HCT116 (cell line): ENCODE results near the gene GMNN. TPM values are rescaled to one million over a fixed set of nuclear protein-coding genes. Genes with fewer than 3 reads are reported as not detected.

Experiments used
- ATAC-seq: fragments of 200-7000 bp; cut with Tn5 transposase; 2 replicates; pipeline ENCODE4 v1.9.1; 2020; ENCODE audit warnings: mild to moderate bottlenecking, moderate library complexity
- BruUV-seq: library from RNA; stranded (reverse); fragments of 400-500 nt; replicated peaks from 2 replicates; lab custom pipeline; 2021; lab: Mats Ljungman, UMichigan
- CTCF ChIA-PET: fragments of 300-600 bp; sonication (Branson Sonifier 250); formaldehyde crosslinking; loops from one replicate; lab custom pipeline; 2021; ENCODE audit warnings: antibody characterized with exemption; lab: Charles Lee
- POLR2A ChIA-PET: fragments of 300-600, 350-600 bp; sonication (Branson Sonifier 250); formaldehyde crosslinking; loops from one replicate; lab custom pipeline; 2021; ENCODE audit warnings: antibody characterized with exemption; lab: Charles Lee
- RAD21 ChIA-PET, 2 experiments: fragments of 300-600 bp; sonication (Branson Sonifier 250); formaldehyde crosslinking; loops; one replicate each; lab custom pipeline; 2023; ENCODE audit warnings: low total read pairs in 2 of 2; ENCODE audit not compliant: uncharacterized antibody in 2 of 2, unreplicated experiment in 2 of 2, low non-redundant PET in 1 of 2; lab: Charles Lee
- DNase-seq: peaks from one replicate; pipeline ENCODE4 v3.0.0-alpha.2; 2010; ENCODE audit warnings: low read depth, low spot score
- H2AFZ ChIP-seq: fragments of 200-600 bp; shearing (Covaris generic), sonication (generic); 2 replicates; pipeline ENCODE4 v1.6.1; 2017; ENCODE audit warnings: low read depth, mixed run types, mixed read lengths, antibody characterized with exemption, low read length; ENCODE audit not compliant: poor library complexity, severe bottlenecking
- H3K27ac ChIP-seq: 2 replicates; pipeline ENCODE4 v1.5.1; 2012; ENCODE audit warnings: low read depth, low read length
- H3K27me3 ChIP-seq: fragments of 200-600 bp; sonication (generic); 2 replicates; pipeline ENCODE4 v1.6.1; 2016; ENCODE audit warnings: mixed run types, low read length, mixed read lengths; ENCODE audit not compliant: insufficient read depth
- H3K36me3 ChIP-seq, 2 experiments: fragments of 200-500 bp in 1 of 2; fragments of 200-600 bp in 1 of 2; sonication (Bioruptor generic) in 1 of 2; sonication (generic) in 1 of 2; 2 replicates each; pipeline versions ENCODE4 v1.5.1 to v1.6.1; 2014 to 2016; ENCODE audit warnings: low read length in 2 of 2, inconsistent platforms in 1 of 2, mixed read lengths in 1 of 2, mixed run types in 1 of 2; ENCODE audit not compliant: insufficient read depth in 2 of 2, control insufficient read depth in 1 of 2
- H3K4me1 ChIP-seq, 2 experiments: fragments of 200-600 bp in 1 of 2; sonication (generic) in 1 of 2; 2 replicates each; pipeline versions ENCODE4 v1.5.1 to v1.6.1; 2012 to 2017; ENCODE audit warnings: low read length in 2 of 2, inconsistent platforms in 1 of 2, mild to moderate bottlenecking in 1 of 2, mixed read lengths in 1 of 2, mixed run types in 1 of 2, moderate library complexity in 1 of 2; ENCODE audit not compliant: insufficient read depth in 2 of 2, control insufficient read depth in 1 of 2
- H3K4me2 ChIP-seq: fragments of 200-600 bp; sonication (generic); 2 replicates; pipeline ENCODE4 v1.6.1; 2017; ENCODE audit warnings: mixed run types, low read length, mixed read lengths
- H3K4me3 ChIP-seq, 2 experiments: fragments of 200-600 bp in 1 of 2; sonication (generic) in 1 of 2; replicated peaks in 1 of 2; 2 replicates each; pipeline ENCODE4 v1.5.1; 2011 to 2016; ENCODE audit warnings: low read length in 2 of 2, control low read depth in 1 of 2, low read depth in 1 of 2, mild to moderate bottlenecking in 1 of 2, mixed read lengths in 1 of 2, mixed run types in 1 of 2
- H3K79me2 ChIP-seq: fragments of 200-600 bp; sonication (generic); 2 replicates; pipeline ENCODE4 v1.6.1; 2017; ENCODE audit warnings: mild to moderate bottlenecking, mixed run types, low read length, moderate library complexity, mixed read lengths; ENCODE audit not compliant: insufficient read depth
- H3K9ac ChIP-seq: fragments of 200-600 bp; sonication (generic); 2 replicates; pipeline ENCODE4 v1.6.1; 2016; ENCODE audit warnings: low read length, mixed read lengths
- H3K9me2 ChIP-seq: fragments of 200-600 bp; sonication (generic), shearing (Covaris generic); 2 replicates; pipeline ENCODE4 v1.6.1; 2017; ENCODE audit warnings: mixed run types, mild to moderate bottlenecking, moderate library complexity; ENCODE audit not compliant: insufficient read depth
- H3K9me3 ChIP-seq, 2 experiments: fragments of 200-500 bp in 1 of 2; fragments of 200-600 bp in 1 of 2; sonication (Bioruptor generic) in 1 of 2; sonication (generic) in 1 of 2; 2 replicates each; pipeline ENCODE4 v1.6.1; 2014 to 2017; ENCODE audit warnings: low read length in 2 of 2, mixed read lengths in 2 of 2, inconsistent platforms in 1 of 2, low read depth in 1 of 2, mild to moderate bottlenecking in 1 of 2, mixed run types in 1 of 2, moderate library complexity in 1 of 2; ENCODE audit not compliant: control insufficient read depth in 1 of 2, insufficient read depth in 1 of 2
- H4K20me1 ChIP-seq: fragments of 200-600 bp; sonication (generic), shearing (Covaris generic); 2 replicates; pipeline ENCODE4 v1.6.1; 2017; ENCODE audit warnings: mixed run types, mild to moderate bottlenecking, moderate library complexity; ENCODE audit not compliant: insufficient read depth
- ATF3 ChIP-seq: IDR thresholded peaks from 2 replicates; pipeline ENCODE4 v1.6.1; 2012
- CBX3 ChIP-seq: IDR thresholded peaks from 2 replicates; pipeline ENCODE4 v1.6.1; 2012; ENCODE audit warnings: low read depth
- CEBPB ChIP-seq: IDR thresholded peaks from 2 replicates; pipeline ENCODE4 v1.6.1; 2012; ENCODE audit warnings: low read depth
- EGR1 ChIP-seq: IDR thresholded peaks from 2 replicates; pipeline ENCODE4 v1.6.1; 2012; ENCODE audit warnings: low read depth
- ELF1 ChIP-seq: IDR thresholded peaks from 2 replicates; pipeline ENCODE4 v1.6.1; 2012; ENCODE audit warnings: low read depth, borderline replicate concordance
- EZH2 ChIP-seq: fragments of 200-600 bp; sonication (generic); IDR thresholded peaks from 2 replicates; pipeline ENCODE4 v1.6.1; 2017; ENCODE audit warnings: antibody characterized with exemption, mixed run types
- EZH2phosphoT487 ChIP-seq: fragments of 200-600 bp; IDR thresholded peaks from 2 replicates; pipeline ENCODE4 v1.6.1; 2018; ENCODE audit warnings: antibody characterized with exemption, borderline replicate concordance
- FOSL1 ChIP-seq: IDR thresholded peaks from 2 replicates; pipeline ENCODE4 v1.6.1; 2012; ENCODE audit warnings: low read depth
- JUND ChIP-seq: IDR thresholded peaks from 2 replicates; pipeline ENCODE4 v1.6.1; 2012
- MAX ChIP-seq: IDR thresholded peaks from 2 replicates; pipeline ENCODE4 v1.6.1; 2012
- POLR2A ChIP-seq: IDR thresholded peaks from 2 replicates; pipeline ENCODE4 v1.7.0; 2011; ENCODE audit warnings: borderline replicate concordance; ENCODE audit not compliant: insufficient read depth, insufficient read length; ENCODE audit errors: extremely low read depth
- POLR2AphosphoS5 ChIP-seq: IDR thresholded peaks from 2 replicates; pipeline ENCODE4 v1.6.1; 2011; ENCODE audit warnings: mild to moderate bottlenecking, low read depth, low read length, moderate library complexity
- RAD21 ChIP-seq: IDR thresholded peaks from 2 replicates; pipeline ENCODE4 v1.6.1; 2012; ENCODE audit warnings: low read depth, mild to moderate bottlenecking
- REST ChIP-seq: IDR thresholded peaks from 2 replicates; pipeline ENCODE4 v1.6.1; 2012; ENCODE audit warnings: low read depth
- SIN3A ChIP-seq: IDR thresholded peaks from 2 replicates; pipeline ENCODE4 v1.6.1; 2012; ENCODE audit warnings: low read depth
- SP1 ChIP-seq: IDR thresholded peaks from 2 replicates; pipeline ENCODE4 v1.6.1; 2012; ENCODE audit warnings: low read depth
- TCF7L2 ChIP-seq: IDR thresholded peaks from 2 replicates; pipeline ENCODE4 v1.7.0; 2011; ENCODE audit warnings: borderline replicate concordance, inconsistent platforms; ENCODE audit not compliant: insufficient read depth, insufficient read length; ENCODE audit errors: extremely low read depth
- ZBTB33 ChIP-seq: IDR thresholded peaks from 2 replicates; pipeline ENCODE4 v1.6.1; 2011; ENCODE audit warnings: mild to moderate bottlenecking, low read length, moderate library complexity; ENCODE audit not compliant: insufficient replicate concordance; ENCODE audit errors: extremely low read depth
- ZFX ChIP-seq: fragments of 450-650 bp; IDR thresholded peaks from 2 replicates; pipeline ENCODE4 v1.6.1; 2017
- ZNF274 ChIP-seq: fragments of 200-500 bp; sonication (Bioruptor generic); IDR thresholded peaks from 2 replicates; pipeline ENCODE4 v1.6.1; 2014; ENCODE audit warnings: mild to moderate bottlenecking, low read depth, low read length, inconsistent platforms
- intact Hi-C: fragments of 100-400 bp; cut with micrococcal nuclease; formaldehyde crosslinking; loops from 2 replicates; pipeline ENCODE4 v1.10.0; 2022
- total RNA-seq: library from RNA; stranded (reverse); gene quantifications from one replicate; pipeline ENCODE4 v1.2.1, GENCODE V29; 2021; ENCODE audit not compliant: unreplicated experiment

GMNN gene
- total RNA-seq, 1 experiment from 2014 or later = 54.9 TPM

- ATAC-seq (no peak), DNase-seq (no peak)
- Histone ChIP-seq H3K27ac (no peak overlapping the region), H3K4me2 (no peak overlapping the region), H4K20me1 (no peaks in the 10 kb centered on the region), H3K36me3 (no peaks in the 10 kb centered on the region), H3K4me3 (no peak overlapping the region), H3K9me2 (no peaks in the 10 kb centered on the region), H3K27me3 (no peaks in the 10 kb centered on the region), H3K79me2 (no peaks in the 10 kb centered on the region), H3K4me1 (peaks cover 0 to 5% of the 10 kb centered on the region in 2 experiments; a peak in 1 of 4 replicates), H3K9ac (no peak overlapping the region), H2AFZ (no peak overlapping the region), H3K9me3 (no peaks in the 10 kb centered on the region)
- TF ChIP-seq RAD21 = no peak
- no peak for TF ChIP-seq EZH2
- TF ChIP-seq CEBPB = no peak
- TF ChIP-seq TCF7L2 = no peak
- no peak for TF ChIP-seq SP1
- TF ChIP-seq CBX3 = no peak
- no peak for TF ChIP-seq ZFX
- no peak for TF ChIP-seq ZBTB33
- no peak for TF ChIP-seq EZH2phosphoT487
- TF ChIP-seq ZNF274 = no peak
- no peak for TF ChIP-seq JUND
- TF ChIP-seq MAX = no peak
- TF ChIP-seq ELF1 = no peak
- no peak for TF ChIP-seq SIN3A
- no peak for TF ChIP-seq POLR2AphosphoS5
- no peak for TF ChIP-seq FOSL1
- TF ChIP-seq ATF3 = no peak
- no peak for TF ChIP-seq EGR1
- no peak for TF ChIP-seq REST
- no peak for TF ChIP-seq POLR2A
- intact Hi-C loops = no loop called here
- BruUV-seq = no TSS peak
- POLR2A ChIA-PET = no interaction called here
- RAD21 ChIA-PET = no interaction called here
- CTCF ChIA-PET = no interaction called here
Observed at GRCh38 chr6:24795106-24795505, 20.4 kb downstream of the GMNN start.
